Stimulated activated CD4-positive, alpha-beta T cell treated with anti-CD3 and anti-CD28 coated beads, Interleukin-12 subunit alpha, Interleukin-12 subunit beta, amount 100 ng/mL, for 48 hours (primary cell): Measurements from ENCODE around the gene OR52L1.
"Not testable (repeated sequence)": the region's sequence is repeated elsewhere in the genome, so short reads cannot be mapped to it uniquely, and the experiment has no call there.

ENCODE experiments used
- DNase-seq, 3 donors: peaks; one replicate each; pipeline ENCODE4 v3.0.0-alpha.2; 2020; ENCODE audit warnings: low read depth in 2 of 3, low spot score in 1 of 3

OR52L1 gene

DNA sequence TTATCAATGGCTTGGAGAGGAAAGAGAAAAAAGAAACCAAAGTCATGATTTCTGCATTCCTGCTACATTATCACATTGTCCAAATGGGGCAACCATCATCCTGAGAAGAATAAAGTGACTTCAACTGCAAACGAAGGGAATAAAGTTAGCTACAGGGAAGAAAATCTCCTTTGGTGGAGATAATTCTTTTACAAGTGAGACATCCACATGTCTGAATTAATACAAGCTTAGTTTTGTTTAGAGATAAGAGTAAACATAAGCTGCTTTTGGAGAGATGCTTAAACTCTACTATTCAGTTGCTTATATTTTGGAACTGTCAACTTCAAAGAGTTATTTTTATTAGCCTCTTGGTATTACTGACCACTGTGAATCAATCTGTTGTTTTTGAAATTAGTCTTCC, at the start of gene OR52L1:
TSS of gene OR52L1 (minus strand) at position 101 of the 400 bp plus-strand sequence. CDS start at position 46, 55 bp downstream.
- no peak for DNase-seq

DNA sequence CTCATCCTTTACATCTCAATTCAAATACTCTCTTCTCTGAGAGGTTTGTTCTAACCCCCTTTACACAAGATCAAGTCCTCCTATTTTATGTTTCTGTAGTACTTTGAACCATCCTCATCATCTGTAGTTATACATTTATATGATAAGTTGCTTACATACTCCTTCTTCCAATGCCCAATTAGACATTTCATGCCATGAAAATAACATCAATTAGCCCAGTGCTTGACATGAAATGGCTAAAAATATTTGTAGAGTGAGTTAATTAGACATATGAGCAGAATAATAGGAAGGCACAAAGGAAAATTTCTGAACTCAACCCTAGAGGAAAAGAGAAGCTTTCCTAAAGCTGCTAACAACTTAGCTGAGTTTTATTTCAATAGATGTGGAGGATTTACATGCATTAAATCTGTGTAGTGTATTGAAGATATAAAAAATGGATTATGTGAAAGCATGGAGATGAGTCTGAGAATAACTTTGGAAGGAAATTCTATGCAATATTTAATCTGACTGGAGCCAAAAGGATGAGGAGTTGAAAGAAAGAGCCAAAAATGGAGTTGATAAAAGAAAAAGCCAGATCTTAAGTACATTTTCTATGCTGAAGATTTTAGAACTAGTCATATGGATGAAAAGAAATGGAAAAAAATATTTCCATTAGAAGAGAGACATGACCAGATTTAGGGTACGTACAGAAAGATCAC, 44.1 kb upstream of the OR52L1 start, which contains the start of gene OR56A1:
TSS of gene OR56A1 (minus strand) at position 51 of the 698 bp plus-strand sequence. CDS start 3,066 bp downstream, outside the sequence.
- DNase-seq, result no peak

DNA sequence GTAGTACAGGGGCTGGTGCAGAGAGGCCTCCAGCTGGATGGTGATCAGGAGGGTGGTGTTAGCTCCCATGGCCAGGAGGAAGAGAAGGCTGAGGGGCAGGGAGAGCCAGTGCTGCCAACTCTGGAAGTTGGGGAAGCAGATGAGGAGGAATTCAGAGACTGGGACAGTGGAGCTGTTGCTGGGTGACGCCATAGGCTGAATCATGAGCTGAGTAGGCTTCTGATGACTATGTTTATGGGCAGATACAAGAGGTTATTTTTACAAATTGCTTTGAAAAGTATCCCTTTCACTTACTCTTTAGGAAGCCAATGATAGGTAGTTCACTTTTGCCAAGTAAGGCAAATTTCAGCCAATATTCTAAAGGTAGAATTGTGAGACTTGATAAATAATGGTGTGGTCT, 40.7 kb upstream of the OR52L1 start:
- DNase-seq, result no peak

DNA sequence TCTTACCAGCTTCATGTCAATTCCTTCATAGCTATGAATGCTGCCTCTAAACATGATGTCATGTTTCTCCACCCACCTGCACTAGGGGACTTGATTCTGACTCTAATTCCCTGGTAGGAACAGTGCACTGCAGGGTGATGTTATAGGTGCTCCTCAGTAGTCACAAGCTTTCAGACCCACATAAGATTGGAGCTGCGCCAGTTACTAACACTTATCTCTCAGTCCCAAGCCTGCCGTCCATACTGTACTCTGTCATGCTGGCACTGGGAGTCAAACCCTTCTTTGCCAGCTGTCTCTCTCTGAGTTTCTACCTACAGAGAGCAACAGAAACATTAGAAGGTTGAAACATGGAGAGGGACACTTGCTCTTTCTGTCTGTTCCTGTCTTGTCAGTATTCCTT, 38.3 kb upstream of the OR52L1 start:
- no peak for DNase-seq

DNA sequence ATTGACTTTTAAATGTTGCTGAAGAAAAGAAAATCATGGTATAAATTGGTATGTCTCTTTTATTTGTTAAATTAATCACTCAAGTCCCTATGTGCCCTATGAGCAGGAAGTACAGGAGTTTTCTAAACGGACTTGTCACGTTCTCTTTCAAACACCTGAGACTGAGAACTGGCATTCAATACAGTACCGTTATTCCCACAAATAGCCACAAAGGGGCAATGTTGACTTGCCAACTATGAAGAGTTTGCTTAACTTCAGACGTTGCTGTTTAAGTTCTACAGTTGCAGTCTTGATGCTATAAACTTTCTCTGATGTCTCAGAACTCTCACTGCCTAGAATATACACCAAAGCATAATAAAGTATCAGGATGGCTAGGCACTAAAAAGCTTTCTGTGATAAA, 36.2 kb upstream of the OR52L1 start:
- peak in 1 of 3 donors; percentile 10 for DNase-seq

DNA sequence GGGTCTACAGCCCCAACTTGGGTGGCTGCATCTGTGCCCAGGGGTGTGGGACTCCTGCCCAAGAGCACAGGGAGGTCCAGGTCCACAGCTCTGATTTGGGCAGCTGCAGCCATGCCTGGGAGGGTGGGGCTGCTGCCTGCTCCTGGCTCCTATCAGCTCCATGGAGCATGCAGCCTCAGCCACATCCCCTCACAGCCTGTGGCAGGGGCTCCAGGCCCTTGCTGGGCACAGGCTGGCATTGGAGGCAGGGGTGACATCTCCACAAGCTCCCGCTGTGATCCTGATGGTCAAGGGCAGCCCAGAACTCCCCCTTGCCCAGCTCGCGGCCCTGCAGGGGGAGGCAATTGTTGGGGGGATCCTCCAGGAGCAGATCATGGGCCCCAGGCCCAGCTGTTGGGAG, 26.3 kb upstream of the OR52L1 start:
- no peak for DNase-seq

DNA sequence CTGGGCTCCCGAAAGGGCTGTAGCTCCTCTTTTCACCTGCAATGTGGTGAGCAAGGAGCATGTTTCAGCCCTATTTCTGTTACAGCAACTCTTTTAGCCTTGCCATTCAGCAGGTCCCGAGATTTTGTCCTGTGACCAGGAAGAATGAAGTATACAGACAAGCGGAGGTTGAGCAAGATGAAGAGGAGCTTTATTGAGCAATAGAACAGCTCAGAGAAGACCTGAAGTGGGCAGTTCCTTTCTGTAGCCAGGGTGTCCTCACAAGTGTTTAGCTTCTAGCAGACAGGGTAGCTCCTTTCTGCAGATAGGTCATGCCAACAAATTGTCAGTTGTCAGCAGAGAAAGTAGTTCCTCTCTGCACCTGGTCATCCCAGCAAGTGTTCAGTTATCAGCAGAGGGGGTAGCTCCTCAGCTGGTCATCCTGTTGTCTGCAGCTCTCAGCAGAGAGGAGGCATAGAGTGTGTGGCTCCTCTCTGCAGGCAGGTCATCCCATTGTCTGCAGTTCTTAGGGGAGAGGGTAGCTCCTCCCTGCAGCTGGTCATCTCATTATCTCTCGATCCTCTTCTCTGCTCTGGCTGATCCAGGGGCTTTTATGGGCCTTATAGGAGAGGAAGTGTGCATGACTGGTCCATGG, 25.4 kb upstream of the OR52L1 start:
- DNase-seq, result no peak

DNA sequence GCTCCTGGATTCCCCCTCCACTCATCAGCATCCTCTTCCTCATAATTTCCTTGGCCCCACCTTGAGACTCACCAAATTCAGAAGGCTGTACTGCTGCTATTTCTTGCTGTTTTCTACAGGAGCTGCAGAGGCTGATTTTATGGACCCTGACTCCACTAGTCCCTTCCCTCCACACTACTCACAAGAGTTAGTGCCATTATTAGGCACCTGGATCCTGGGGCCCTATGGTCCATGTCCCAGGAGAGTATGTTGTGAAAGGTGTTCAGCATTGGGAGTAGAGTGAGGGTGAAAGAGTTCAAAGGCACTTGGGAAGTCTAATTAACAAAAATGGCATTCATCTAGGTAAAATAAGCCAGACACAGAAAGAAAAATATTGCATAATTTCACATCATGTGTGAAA, 20.1 kb upstream of the OR52L1 start, which contains the start of gene OR56A4:
TSS of gene OR56A4 (minus strand) at position 101 of the 400 bp plus-strand sequence. CDS start 3,954 bp downstream, outside the sequence.
- no peak for DNase-seq

DNA sequence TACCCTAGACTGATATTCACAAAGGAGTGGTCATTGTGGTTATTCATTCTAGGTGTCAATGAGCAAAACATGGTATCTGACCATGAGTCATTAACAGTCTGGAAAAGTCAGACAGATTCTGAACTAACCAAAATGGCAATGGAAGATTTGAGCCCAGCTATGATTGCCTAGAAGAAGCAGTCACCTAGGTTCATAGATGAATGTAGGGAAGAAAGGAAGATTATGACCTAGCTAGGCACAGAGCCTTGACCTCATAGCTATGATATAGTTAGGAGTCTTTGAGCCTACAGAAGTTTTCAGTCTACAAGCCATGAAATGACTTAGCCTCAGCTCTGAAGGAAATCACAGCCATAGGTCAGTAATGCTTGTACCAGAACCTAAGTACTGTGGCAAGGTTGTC, 19.6 kb upstream of the OR52L1 start:
- no peak for DNase-seq

DNA sequence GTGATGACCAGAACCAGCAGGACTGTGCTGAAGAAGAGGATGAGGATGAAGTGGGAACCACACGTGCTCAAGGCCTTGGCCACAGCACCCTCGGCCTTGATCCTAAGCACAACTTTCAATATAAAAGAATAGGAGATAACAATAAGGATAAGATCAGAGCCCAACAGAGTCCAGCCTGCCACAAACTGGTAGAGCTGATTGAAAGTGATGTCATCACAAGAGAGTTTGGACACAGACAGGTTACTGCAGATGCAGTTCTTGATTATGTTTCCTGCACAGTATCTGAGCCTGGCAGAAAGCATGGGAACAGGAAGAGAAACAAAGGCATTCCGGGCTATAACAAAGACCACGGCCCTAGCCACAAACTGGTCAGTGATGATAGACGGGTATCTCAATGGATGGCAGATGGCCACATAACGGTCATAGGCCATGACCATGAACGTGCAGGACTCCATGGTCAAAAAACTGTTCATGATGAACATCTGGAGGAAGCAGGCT, 15.5 kb upstream of the OR52L1 start:
- DNase-seq, result no peak

DNA sequence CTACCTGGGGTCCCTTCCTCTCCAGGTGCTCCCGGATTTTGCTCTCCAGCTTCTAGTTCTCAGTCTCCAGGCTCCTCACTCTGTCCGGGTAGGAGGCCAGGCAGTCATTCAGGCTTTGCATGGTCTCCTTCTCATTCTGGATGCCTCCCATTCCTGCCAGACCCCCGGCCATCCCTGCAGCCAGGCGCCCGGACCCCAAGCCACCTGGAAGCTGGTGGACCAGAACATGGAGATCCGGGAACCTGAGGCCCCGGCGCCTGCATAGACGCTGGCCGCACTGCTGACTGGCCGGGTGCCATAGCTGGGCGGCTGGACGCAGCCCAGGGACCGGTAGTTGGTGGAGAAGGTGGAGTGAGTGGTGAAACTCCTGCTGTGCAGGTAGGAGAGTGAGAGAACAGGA, 8.0 kb upstream of the OR52L1 start:
- no peak for DNase-seq

DNA sequence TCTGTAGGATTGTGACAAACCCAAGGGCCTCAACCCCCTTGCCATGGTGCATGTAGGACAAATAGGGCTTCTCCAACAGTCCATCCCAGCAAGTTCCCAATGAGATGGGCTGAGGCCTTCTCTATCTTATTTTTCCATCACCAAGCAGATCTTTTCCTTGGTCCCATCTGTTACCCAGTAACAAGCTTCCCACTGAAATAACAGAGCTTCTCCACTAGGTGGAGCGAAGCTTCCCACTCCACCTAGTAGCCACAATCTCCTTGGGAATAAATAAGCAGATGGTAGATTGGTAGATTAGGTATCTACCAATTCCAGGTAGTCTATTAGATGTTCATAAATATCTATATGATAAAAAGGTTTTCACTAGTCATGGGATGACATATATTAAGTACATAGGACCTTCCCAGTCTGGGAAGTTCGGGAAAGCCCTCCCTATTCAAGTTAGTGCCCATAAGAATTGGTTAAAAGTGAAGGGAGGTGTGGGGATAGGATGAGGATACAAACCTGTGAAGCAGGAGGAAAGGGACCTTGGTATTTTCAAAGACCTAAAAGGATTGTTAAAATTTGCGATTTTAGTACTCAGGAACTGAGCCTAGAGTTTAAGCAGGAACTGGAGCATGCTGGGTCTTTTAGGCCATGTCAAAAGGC, 5.9 kb upstream of the OR52L1 start:
- DNase-seq, result no peak

DNA sequence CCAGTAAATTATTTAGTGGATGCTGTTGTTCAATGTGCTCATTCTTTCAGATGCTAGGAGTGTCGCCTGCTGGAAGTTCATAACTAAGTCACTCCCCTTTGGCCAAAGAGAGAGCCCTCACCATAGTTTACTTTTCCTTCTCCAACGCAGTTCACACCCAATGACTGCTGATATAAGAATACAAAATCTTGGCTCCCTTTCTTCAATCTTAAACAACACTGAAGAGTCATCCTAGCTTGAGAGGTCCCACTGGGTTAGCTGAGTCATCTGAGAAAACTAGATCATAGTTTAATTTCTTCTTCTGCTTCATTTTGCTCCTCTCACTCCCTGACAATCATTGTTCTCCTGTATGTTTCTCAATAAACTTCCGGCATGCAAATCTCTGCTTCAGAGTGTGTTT, 5.4 kb upstream of the OR52L1 start:
- no peak for DNase-seq

DNA sequence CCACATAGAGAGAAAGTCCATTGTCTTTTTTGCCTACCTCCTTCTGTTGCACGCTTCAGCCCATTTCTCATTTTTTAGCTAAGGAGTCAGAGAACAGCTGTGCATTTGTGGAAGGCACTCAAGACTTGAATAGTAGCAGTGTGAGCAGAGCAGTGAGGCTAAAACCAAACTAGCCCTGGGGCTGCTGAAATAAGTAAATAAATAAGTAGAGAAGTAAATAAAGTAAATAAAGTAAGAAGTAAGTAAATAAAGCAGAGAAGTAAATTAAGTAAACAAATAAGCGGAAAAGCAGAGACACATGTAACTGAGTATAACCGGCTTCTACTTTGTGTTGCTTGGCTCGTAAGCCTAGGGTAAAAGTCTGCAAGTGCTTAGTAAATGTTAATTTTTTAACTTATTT, 2.4 kb upstream of the OR52L1 start:
- DNase-seq, result no peak

DNA sequence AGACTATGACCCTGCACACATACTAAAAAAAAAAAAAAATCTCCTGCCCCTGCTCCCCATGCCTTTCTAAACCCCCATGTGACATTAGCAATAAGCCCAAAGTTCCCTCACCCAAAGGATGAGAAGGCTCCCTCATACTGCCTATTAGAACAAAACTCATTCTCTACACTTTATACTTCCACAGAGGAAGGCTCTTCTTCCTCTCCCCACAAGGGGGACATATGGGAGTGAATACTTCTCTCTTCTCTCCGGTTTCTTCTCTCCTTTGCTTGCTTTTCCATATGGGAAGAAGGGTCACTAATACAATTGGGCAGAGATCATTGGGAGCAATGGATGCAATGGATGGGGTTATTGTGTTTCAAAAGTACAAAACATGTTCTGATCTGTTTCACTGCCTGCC, 3.3 kb downstream of the OR52L1 start:
- DNase-seq, result no peak

DNA sequence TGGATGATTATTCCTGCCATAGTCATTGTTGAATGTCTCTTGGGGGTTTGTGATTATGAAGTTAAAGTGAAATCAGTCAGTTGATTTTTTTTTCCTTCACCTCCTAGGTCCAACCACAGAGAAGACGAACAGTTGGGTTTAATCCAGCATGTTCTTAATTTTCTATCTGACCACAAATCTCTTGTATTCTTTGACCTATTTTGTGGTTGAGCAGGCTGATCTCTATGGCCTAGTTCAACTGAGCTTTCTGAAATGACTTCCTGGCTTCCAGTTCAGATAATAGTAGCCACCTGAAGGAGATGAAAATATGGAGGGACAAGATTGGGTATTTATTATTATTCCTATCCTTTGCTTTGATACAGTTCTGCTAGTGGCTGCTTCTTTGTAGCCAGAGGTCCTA, 13.3 kb downstream of the OR52L1 start:
- no peak for DNase-seq

DNA sequence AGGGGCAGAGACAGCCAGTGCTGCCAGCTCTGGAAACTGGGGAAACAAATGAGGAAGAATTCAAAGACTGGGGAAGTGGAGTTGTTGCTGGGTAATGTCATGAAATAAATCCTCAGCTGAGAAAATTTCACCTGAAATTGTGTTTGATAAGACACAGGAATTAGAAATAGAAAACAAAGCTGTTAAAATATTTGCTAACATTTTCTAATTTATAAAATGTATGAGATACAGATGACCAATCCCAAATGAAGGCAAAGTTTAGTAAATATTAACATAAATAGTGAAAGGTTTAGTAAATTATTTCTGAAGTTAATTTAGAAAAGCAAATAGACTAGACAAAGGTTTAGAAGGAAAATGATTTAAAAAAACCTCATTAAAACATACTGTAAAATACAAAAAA, 18.4 kb downstream of the OR52L1 start, which contains the start of gene OR56A5:
TSS of gene OR56A5 (minus strand) at position 101 of the 400 bp plus-strand sequence. CDS start at position 101, 0 bp downstream.
- no peak for DNase-seq

DNA sequence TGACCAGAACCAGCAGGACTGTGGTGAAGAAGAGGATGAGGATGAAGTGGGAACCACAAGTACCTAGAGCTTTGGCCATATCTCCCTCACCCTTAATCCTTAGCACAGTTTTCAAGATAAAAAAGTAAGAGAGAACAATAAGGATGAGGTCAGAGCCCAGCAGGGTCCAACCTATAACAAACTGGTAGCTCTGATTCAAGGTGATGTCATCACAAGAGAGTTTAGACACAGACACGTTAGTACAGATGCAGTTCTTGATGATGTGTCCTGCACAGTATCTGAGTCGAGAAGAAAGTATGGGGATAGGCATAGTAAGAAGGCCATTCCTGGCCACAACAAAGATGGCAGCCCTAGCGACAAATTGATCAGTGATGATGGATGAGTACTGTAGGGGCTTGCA, 19.1 kb downstream of the OR52L1 start:
- DNase-seq, result no peak

DNA sequence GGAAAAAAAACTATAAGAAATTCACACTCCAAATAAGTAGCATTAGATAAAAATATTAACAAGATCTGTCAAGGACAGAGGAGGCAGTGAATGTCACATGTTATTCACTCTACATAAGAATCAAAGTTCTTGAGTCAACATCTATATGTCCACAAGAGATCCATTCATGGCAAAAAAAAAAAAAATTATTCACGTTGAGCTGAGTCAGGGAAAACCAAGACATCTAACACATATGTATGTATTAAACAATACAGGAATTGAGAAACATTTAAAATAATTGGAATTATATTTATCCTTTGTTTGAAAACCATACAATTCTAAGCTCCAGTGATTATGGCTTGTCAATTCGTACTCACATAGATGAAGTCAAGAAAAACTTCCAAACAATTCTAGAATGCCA, 19.8 kb downstream of the OR52L1 start:
- DNase-seq, result no peak

DNA sequence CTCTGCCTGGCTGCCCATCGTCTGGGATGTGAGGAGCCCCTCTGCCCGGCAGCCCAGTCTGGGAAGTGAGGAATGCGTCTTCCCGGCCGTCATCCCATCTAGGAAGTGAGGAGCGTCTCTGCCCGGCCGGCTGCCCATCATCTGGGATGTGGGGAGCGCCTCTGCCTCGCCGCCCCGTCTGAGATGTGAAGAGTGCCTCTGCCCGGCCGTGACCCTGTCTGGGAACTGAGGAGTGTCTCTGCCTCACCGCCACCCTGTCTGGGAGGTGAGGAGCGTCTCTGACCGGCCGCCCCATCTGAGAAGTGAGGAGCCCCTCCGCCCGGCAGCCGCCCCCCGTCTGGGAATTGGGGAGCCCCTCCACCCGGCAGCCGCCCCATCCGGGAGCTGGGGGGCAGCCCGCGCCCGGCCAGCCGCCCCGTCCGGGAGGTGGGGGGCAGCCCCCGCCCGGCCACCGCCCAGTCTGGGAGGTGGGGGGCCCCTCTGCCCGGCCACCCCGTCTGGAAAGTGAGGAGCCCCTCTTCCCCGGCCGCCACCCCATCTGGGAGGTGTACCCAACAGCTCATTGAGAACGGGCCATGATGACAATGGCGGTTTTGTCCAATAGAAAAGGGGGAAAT, 26.0 kb downstream of the OR52L1 start:
- not testable (repeated sequence) for DNase-seq

DNA sequence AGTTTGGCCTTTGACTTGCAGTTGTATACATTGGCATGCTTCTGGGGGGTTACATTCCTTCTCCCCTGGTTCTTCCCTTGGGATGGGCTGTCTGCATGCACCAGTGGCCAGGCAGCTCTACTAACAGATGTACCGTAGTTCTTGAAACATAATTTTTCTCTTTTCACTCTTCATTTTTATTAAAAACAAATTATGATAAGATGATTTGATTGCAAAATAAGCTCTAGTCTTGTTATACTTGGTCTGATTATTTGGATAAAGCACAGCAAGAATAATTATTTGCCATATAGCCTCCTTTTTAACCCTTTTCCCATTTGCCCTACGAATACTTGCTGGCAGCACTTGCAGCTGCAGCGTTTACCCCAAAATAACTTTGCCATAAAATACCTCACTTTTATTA, 31.2 kb downstream of the OR52L1 start:
- no peak for DNase-seq
